Peyer's patch (tissue), 4 donors: Measurements from ENCODE around the gene TBC1D25.

Experiments
- POLR2A ChIP-seq, 2 donors: fragments of 450-650 bp; IDR thresholded peaks; one replicate each; pipeline ENCODE4 v1.5.1; 2017; ENCODE audit warnings: antibody characterized with exemption in 2 of 2, mild to moderate bottlenecking in 2 of 2, moderate library complexity in 2 of 2
- TF ChIP-seq, protein P1 (sequence below), 6 experiments: fragments of 450-650 bp in 4 of 6; fragments of 200-600 bp in 2 of 6; sonication (generic) in 1 of 6; IDR thresholded peaks; one replicate each; pipeline ENCODE4 v1.5.1; 2017 to 2019; ENCODE audit warnings: antibody characterized with exemption in 6 of 6, mild to moderate bottlenecking in 3 of 6, moderate library complexity in 1 of 6

DNA sequence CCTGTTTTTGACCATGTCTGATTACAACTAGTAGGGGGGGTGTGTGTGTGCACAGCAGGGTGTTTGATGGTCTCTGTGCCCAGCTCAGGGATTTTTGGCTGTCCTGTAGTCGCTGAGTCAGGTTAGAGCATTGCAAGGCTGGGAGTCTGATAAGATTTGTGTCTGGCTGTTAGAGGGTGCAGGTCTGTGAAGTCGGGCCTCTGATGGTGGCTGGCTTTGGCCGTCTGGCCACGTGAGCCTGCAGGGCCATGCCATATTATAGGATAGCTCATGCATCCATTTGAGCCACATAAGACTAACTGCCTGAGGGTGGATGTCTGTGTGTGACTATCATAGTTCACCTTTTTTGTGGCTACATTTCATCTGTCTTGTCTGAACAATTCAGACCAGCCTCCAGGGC, 25.8 kb upstream of the TBC1D25 start:
- TF ChIP-seq, protein P1, sequence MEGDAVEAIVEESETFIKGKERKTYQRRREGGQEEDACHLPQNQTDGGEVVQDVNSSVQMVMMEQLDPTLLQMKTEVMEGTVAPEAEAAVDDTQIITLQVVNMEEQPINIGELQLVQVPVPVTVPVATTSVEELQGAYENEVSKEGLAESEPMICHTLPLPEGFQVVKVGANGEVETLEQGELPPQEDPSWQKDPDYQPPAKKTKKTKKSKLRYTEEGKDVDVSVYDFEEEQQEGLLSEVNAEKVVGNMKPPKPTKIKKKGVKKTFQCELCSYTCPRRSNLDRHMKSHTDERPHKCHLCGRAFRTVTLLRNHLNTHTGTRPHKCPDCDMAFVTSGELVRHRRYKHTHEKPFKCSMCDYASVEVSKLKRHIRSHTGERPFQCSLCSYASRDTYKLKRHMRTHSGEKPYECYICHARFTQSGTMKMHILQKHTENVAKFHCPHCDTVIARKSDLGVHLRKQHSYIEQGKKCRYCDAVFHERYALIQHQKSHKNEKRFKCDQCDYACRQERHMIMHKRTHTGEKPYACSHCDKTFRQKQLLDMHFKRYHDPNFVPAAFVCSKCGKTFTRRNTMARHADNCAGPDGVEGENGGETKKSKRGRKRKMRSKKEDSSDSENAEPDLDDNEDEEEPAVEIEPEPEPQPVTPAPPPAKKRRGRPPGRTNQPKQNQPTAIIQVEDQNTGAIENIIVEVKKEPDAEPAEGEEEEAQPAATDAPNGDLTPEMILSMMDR (IDR thresholded peaks at IDR 0.05) = no peak
- TF ChIP-seq POLR2A (IDR thresholded peaks at IDR 0.05) = no peak
